Activated B cell treated with CpG ODN at 0.5 μM for 24 hours (primary cell): ENCODE data around the gene TTC7B. TPM values are rescaled to one million over a fixed set of nuclear protein-coding genes. Genes with fewer than 3 reads are reported as not detected.

Experiments used
- ATAC-seq: fragments of 200-7000 bp; cut with Tn5 transposase; one replicate; pipeline ENCODE4 v1.10.0; 2021; ENCODE audit warnings: low read depth, mild to moderate bottlenecking, moderate library complexity
- CTCF ChIA-PET: fragments of 350-600 bp; sonication (Branson Sonifier 250); formaldehyde crosslinking; loops from one replicate; lab custom pipeline; 2021; ENCODE audit warnings: antibody characterized with exemption; lab: Charles Lee
- POLR2A ChIA-PET: fragments of 350-600 bp; sonication (Branson Sonifier 250); formaldehyde crosslinking; loops from one replicate; lab custom pipeline; 2021; ENCODE audit warnings: antibody characterized with exemption; lab: Charles Lee
- DNase-seq: peaks from one replicate; pipeline ENCODE4 v3.0.0; 2022
- H3K27ac Mint-ChIP-seq: one replicate; pipeline ENCODE4 v1.8.0; 2020; ENCODE audit warnings: mixed read lengths
- H3K27me3 Mint-ChIP-seq: one replicate; pipeline ENCODE4 v1.8.0; 2021; ENCODE audit warnings: mixed read lengths
- H3K36me3 Mint-ChIP-seq: one replicate; pipeline ENCODE4 v1.8.0; 2021; ENCODE audit warnings: low read depth, mixed read lengths
- H3K4me1 Mint-ChIP-seq: one replicate; pipeline ENCODE4 v1.8.0; 2021; ENCODE audit warnings: mixed read lengths
- H3K4me3 Mint-ChIP-seq: one replicate; pipeline ENCODE4 v1.8.0; 2020; ENCODE audit warnings: mild to moderate bottlenecking, mixed read lengths
- H3K9me3 Mint-ChIP-seq: one replicate; pipeline ENCODE4 v1.8.0; 2020; ENCODE audit warnings: mixed read lengths
- CTCF ChIP-seq: fragments of 200-600 bp; IDR thresholded peaks from one replicate; pipeline ENCODE4 v1.8.0; 2022; ENCODE audit warnings: antibody characterized with exemption, mild to moderate bottlenecking
- intact Hi-C: fragments of 100-400 bp; cut with micrococcal nuclease; formaldehyde crosslinking; loops from one replicate; pipeline ENCODE4 v1.15.1; 2024
- total RNA-seq: library from RNA; stranded (reverse); gene quantifications from 2 replicates; pipeline ENCODE4 v1.2.3, GENCODE V29; 2022

Gene TTC7B
- total RNA-seq, 1 donor from 2014 or later: 1.9 TPM

GRCh38 chr14:90804292-90805083, 11.7 kb downstream of the TTC7B start:
- CTCF ChIA-PET: no interaction called here
- Mint-ChIP-seq H3K36me3 (no peaks in the 10 kb centered on the region), H3K4me1 (no peaks in the 10 kb centered on the region), H3K27me3 (peaks cover under 1% of the 10 kb centered on the region), H3K27ac (no peak overlapping the region), H3K9me3 (no peaks in the 10 kb centered on the region), H3K4me3 (no peak overlapping the region)
- no peak for DNase-seq
- POLR2A ChIA-PET: no interaction called here
- intact Hi-C loops: no loop called here
- no peak for TF ChIP-seq CTCF
- no peak for ATAC-seq

- no peak for TF ChIP-seq CTCF
- DNase-seq (no peak), ATAC-seq (no peak)
- intact Hi-C loops: no loop called here
- CTCF ChIA-PET: no interaction called here
- Mint-ChIP-seq H3K36me3 (no peaks in the 10 kb centered on the region), H3K27ac (no peak overlapping the region), H3K9me3 (no peaks in the 10 kb centered on the region), H3K27me3 (peaks cover 5% of the 10 kb centered on the region), H3K4me3 (no peak overlapping the region), H3K4me1 (no peaks in the 10 kb centered on the region)
- POLR2A ChIA-PET: no interaction called here
Observed at GRCh38 chr14:90803249-90803648, 13.0 kb downstream of the TTC7B start.

GRCh38 chr14:90799420-90799819, 16.8 kb downstream of the TTC7B start:
- Mint-ChIP-seq H3K4me3 (no peak overlapping the region), H3K9me3 (no peaks in the 10 kb centered on the region), H3K4me1 (no peaks in the 10 kb centered on the region), H3K27me3 (peaks cover 5% of the 10 kb centered on the region), H3K27ac (no peak overlapping the region), H3K36me3 (no peaks in the 10 kb centered on the region)
- DNase-seq (no peak), ATAC-seq (no peak)
- ChIA-PET CTCF (no interaction called here), POLR2A (no interaction called here)
- TF ChIP-seq CTCF: no peak
- intact Hi-C loops: no loop called here

- H3K4me1 Mint-ChIP-seq: no peaks in the 10 kb centered on the region
- no peak for ATAC-seq
- no peak overlapping the region for H3K27ac Mint-ChIP-seq
- TF ChIP-seq CTCF: no peak
- H3K36me3 Mint-ChIP-seq: no peaks in the 10 kb centered on the region
- no peak for DNase-seq
- peaks cover 5% of the 10 kb centered on the region for H3K27me3 Mint-ChIP-seq
- ChIA-PET CTCF (no interaction called here), POLR2A (no interaction called here)
- no peaks in the 10 kb centered on the region for H3K9me3 Mint-ChIP-seq
- intact Hi-C loops: no loop called here
- no peak overlapping the region for H3K4me3 Mint-ChIP-seq
Observed at GRCh38 chr14:90797919-90798318, 18.3 kb downstream of the TTC7B start.

GRCh38 chr14:90797451-90797850, 18.8 kb downstream of the TTC7B start:
- POLR2A ChIA-PET: no interaction called here
- H3K27me3 Mint-ChIP-seq: peaks cover 5% of the 10 kb centered on the region
- intact Hi-C loops: no loop called here
- H3K9me3 Mint-ChIP-seq: no peaks in the 10 kb centered on the region
- no peaks in the 10 kb centered on the region for H3K4me1 Mint-ChIP-seq
- H3K27ac Mint-ChIP-seq: no peak overlapping the region
- no peak for ATAC-seq
- no peak for DNase-seq
- no peak for TF ChIP-seq CTCF
- no peaks in the 10 kb centered on the region for H3K36me3 Mint-ChIP-seq
- CTCF ChIA-PET: no interaction called here
- no peak overlapping the region for H3K4me3 Mint-ChIP-seq
